GM18526 (cell line): ENCODE measurements around the gene PIR.

Experiments used
- POLR2A ChIP-seq: IDR thresholded peaks from 3 replicates; pipeline ENCODE4 v1.6.1; 2011; ENCODE audit not compliant: insufficient read length; ENCODE audit errors: extremely low read depth

PIR gene

DNA sequence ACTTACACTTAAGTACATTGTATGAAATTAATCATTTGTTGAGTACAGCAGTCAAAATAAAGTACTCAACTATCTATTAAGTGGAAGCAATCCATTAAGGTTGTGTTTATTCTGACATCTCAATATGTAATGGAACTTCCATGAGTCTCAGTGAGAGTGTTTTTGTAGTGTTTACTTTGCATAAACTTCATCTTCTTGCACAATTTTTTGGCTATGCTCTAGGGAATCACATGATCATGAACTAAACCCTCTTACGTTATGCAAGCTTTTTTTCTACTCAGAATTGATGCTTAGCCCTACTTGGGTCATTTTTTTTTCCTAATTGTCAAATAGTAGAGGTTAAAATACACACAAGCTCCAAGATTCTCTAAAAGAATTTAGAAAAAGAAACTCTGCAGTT, 136.7 kb downstream of the PIR start:
- no peak for TF ChIP-seq POLR2A

- no peak for TF ChIP-seq POLR2A
Observed at GRCh38 chrX:15350329-15350996, 142.7 kb downstream of the PIR start.

DNA sequence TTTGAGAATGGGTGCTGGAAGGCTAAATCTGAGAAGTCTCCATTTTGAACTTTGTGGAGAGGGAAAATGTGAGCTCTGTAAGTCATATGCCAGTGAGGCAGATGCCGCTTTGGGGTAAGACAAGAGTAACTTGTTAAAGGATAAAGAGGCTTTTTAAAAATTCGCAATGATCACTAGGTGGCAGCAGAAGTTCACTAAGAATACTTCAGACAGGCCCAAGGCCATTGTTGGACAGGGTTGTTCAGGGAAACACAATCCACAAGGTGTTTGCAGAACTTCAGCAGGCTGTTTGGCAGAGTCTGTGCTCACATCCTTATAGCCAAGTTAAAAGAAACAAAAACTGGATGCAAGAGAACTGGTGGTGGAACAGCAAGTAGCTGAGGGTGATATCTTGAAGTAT, 144.1 kb downstream of the PIR start:
- no peak for TF ChIP-seq POLR2A

DNA sequence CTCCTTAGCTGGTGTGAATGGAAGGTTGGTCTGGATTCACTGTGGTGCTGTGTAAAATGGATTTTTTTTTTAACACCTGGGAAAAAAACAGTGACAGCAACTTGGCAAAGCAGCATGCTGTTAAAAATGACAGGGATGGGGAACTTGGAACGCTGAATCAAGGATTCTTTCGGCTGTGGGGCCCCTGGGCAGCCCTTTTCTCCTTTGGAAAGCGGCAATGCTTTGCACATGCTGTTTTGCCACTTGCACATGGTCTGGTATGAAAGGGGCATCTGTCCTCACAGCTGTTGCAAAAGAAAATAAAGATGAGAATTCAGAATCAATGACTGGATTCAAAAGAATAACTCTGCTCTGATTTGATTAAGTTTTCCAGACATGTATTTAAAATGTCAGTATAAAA, 147.2 kb downstream of the PIR start:
- TF ChIP-seq POLR2A, result no peak

GRCh38 chrX:15344106-15344505, 149.0 kb downstream of the PIR start:
- no peak for TF ChIP-seq POLR2A

DNA sequence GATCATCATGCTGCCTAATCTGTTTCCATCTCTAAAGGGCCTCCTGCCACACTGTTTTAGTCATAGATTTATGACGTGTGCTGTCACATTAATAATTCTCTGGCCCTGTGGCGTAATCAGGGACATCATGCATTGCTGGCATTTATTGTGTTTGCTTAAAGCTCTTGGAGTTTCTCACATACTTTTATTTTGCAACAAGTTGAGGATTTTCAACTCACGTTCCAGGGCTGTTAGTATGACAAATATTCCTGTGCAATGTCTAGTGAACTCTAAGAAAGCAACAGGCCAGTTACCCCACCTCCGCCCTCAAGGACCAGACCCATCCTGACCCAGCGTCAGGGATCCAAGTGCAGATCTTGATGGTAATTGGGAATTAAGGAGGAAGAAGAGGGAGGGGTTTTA, 150.1 kb downstream of the PIR start:
- TF ChIP-seq POLR2A, result no peak

GRCh38 chrX:15340867-15341266, 152.3 kb downstream of the PIR start:
- no peak for TF ChIP-seq POLR2A

DNA sequence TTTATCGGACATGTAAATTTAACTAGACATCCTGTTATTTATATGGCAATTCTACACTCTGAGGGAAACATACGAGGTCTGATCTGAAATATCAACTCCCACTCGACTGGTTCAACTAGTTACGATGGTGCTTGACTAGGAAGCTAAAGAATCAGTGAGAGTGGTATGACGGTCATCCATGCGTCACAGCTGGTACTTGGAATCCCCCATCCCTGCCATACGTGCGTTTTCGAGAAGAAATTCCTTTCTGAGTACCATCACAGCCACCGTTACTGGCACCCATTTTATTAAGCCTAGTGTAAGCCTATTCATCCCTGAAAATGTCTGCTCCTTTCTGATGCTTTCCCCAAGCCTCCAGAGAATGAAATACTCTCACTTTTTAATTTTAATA, 157.1 kb downstream of the PIR start:
- TF ChIP-seq POLR2A, result no peak

GRCh38 chrX:15335135-15336022, 157.8 kb downstream of the PIR start, which contains the start of gene PIGA:
Gene PIGA, minus strand, starts transcription at chrX:15335523. Its CDS starts 3,593 bp downstream, at chrX:15331930.
- TF ChIP-seq POLR2A, result peak; percentile 49
